Skin epidermis (tissue), 12 donors: ENCODE results near the gene VOPP1.
"Not testable (repeated sequence)": the region's sequence is repeated elsewhere in the genome, so short reads cannot be mapped to it uniquely, and the experiment has no call there.

Experiments
- H3K27ac ChIP-seq, 21 experiments: fragments of 200-600 bp; sonication (generic) in 11 of 21; one replicate each; pipeline ENCODE4 v1.5.0; 2020; ENCODE audit warnings: mild to moderate bottlenecking in 3 of 21, inconsistent platforms in 2 of 21, moderate library complexity in 2 of 21
- H3K4me3 ChIP-seq, 7 experiments: fragments of 200-600 bp; sonication (generic) in 2 of 7; one replicate each; pipeline ENCODE4 v1.5.0; 2020; ENCODE audit warnings: inconsistent platforms in 2 of 7, mild to moderate bottlenecking in 2 of 7, moderate library complexity in 1 of 7

Gene VOPP1

DNA sequence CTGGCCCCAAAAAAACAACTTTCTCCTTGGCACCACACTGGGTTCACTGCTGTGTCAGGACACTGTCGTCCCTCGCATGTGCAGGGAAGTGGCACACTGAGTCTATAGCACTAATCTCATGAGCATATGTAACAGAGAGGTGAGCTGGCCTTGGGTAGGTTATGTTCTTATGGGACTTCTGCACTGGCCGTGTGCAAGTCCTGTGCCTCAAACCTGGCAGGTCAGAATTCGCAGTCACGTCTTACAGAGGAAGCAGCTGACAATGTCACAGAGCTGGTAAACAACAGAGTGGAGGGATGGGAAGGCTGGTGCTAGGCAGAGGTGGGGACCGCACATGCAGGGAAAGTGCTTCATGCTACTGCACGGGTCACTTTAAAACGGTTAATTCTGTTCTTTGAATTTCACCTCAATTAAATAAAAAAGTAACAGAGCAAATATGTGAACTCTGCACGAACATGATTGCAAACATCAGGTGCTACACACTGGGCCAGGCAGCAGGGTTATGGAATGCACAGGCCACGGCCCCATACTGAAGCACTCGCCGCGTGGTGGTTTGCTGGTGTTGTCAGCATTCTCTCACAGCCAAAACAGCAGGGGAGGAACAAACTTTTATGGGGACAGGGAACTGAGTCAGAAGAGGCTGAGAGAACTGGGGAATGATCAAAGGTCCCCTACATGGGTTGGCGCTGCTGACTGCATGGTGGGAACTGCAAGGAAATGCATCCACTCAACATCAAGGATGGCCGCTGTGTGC lies 54.2 kb downstream of the VOPP1 start:
- H3K4me3 ChIP-seq: no peak overlapping the region
- H3K27ac ChIP-seq: peak overlapping the region in 2 of 21 experiments; percentile 30 to 34

DNA sequence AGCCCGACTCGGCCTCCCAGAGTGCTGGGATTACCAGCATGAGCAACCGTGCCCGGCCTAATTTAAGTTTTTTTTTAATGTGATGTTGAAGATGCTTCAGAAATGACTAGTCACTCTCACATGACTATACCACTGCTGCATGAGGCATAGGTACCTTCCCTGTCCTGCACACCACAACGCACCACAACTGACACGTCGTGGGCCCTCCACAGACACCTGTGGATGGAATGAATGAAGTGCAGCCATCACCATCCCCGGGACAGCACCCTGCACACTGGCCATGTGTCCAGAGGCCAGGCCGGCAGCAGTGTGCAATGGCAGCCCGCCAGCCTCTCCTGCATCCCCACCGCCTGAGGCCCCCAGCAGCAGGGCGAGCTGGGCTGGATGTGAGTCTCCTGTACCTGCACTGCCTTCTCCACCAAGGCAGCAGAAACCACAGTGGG lies 55.1 kb downstream of the VOPP1 start:
- Histone ChIP-seq H3K27ac (peak overlapping the region in 2 of 21 experiments; percentile 8 to 30), H3K4me3 (no peak overlapping the region)

DNA sequence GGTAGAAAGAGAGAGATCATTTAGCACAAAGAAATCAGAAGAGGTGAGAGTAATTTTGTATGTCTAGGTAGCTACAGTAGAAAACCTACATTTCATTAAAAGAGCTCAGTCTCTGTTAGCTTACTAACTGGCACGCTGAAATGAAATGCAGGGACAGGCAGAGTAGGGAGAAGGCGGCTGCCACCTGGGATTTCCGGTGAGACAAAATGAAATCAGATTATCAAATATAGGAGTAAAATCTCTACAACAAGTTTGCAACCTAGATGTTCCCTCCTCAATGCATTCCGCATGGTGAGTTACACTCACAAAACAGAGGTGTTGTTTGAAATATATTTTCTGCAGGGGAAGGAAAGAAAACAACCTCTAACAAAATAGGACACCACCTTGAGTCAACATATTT lies 55.9 kb downstream of the VOPP1 start:
- Histone ChIP-seq H3K4me3 (no peak overlapping the region), H3K27ac (peak overlapping the region in 2 of 21 experiments; percentile 2 to 43)

DNA sequence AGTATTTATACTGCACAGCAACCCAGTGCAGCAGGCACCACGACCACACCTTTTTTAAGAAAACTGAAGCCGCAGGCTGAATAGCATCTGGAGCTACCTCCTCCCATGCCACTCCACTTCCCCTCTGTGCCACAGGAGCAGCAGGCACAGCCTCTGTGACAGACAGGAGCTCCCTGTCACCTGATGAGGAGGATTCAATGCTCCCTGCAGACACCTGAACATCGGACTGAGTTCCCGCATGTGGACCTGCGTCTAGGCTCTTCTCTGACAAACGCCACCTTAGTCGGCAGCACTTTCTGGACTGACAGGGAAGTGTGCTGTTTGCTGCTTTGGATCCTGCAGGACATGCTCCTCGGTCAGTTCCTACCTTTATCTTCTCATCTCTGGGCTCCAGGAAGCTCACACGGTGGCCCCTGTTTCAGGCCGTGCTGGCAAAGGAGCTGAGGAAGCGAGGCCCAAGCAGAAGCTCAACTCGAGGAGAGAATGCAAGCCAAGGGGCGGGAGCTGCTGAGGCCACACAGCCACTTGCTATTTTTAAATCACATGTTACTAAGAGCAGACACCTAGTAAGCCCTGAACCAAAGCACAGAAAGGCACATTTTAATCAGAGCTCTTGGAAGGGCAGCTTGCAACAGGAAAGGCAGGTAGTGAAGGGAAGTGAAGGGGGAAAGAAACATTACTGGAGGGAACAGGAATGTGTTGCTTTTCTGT lies 56.6 kb downstream of the VOPP1 start:
- H3K4me3 ChIP-seq: no peak overlapping the region
- H3K27ac ChIP-seq: peak overlapping the region in 2 of 21 experiments; percentile 3 to 43

DNA sequence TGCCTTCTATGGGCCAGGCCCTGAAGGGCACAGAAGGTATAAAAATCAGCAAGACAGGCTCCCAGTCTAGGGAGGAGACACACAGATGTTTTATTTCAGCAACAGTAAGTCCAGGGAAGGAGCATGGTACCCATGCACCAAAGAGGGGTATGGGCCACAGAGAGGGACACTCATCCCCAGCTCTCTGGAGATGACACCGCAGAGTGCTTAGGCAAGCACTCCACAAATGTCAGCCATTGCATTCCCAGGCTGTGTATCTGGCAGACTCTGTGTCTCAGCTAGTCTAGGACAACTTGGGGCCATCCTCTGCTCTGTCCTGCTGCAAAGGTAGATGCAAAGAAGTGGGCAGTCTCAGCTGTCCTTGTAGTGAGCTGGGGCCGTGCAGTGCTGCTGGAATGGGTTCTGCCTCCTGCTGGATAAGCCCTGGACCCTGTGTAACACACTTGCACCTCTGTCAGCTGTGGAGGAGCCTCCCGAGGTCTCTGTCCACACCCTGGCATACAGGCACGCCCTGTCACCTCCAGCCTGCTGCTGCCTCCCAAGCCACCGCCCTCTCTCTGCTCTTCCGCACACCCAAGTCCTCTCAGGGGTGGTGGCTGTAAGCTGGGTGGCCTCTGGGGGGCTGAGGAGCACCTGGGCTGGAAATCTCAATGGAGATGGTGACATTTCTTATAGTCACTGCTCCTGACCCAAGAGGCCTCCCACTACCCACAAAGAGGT lies 57.6 kb downstream of the VOPP1 start:
- peak overlapping the region in 1 of 21 experiments; percentile 43 for H3K27ac ChIP-seq

DNA sequence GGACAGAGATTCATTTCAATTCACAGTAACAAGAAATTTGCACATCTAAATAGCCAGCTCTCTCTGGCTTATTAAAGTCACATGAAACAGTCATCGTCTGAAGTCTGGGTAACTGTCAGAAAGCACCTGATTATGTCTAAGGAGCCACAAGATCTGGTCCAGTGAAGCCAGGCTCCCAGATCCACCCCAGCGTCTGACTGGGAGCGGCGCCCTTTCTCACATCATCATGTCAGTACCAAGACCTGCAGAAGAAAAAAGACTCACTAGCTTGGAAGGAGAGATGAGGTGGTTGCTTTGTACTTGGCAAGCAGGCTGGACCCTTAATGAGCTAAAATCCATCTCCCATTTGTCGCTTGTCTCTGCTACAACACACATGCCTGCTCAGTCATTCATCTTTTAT lies 58.4 kb downstream of the VOPP1 start:
- no peak overlapping the region for H3K4me3 ChIP-seq
- H3K27ac ChIP-seq: no peak overlapping the region

More for the DNA sequence above, 57.6 kb downstream of the VOPP1 start:
- no peak overlapping the region for H3K4me3 ChIP-seq

GRCh38 chr7:55512635-55513191 lies 59.6 kb downstream of the VOPP1 start:
- Histone ChIP-seq H3K27ac (no peak overlapping the region), H3K4me3 (no peak overlapping the region)

DNA sequence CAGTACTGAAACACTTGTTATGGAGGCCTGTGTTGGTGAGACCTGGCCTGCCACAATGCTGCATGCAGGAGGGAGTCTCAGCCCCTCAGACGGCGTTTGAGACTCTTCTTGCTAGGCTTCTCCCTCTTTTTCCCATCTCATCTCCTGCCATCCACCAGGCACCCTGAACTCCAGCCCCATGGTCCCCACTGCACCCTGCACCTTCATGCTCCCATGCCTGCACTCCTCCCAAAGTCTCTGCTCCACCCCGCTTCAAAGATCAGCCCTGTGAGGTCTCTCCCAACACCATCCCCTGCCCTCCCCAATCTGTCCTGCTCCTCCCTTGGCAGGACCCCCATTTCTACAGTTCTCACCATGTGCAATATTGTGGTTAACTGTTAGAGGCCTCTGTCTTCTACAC lies 61.7 kb downstream of the VOPP1 start:
- Histone ChIP-seq H3K27ac (peak overlapping the region in 1 of 21 experiments; percentile 30), H3K4me3 (no peak overlapping the region)

DNA sequence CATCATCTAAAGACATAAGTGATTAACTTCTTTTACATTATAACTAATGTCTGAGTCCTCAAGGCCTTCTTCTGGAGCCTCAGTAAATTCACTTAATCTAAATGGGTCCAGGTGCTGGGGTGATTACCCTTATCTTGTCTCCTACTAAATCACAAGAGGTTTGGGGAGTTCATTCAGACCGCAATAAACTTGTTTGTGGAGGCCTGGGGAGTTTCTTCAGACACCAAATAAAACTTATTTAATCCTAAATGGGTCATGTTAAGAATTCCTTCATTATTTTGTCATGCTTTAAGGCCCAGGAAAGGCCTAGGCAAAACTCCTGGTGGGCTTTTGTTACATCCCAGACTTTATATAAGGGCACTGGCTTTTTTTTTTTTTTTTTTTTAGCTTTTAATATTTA lies 62.1 kb downstream of the VOPP1 start:
- H3K27ac ChIP-seq: peak overlapping the region in 2 of 21 experiments; percentile 30
- H3K4me3 ChIP-seq: not testable (repeated sequence)

DNA sequence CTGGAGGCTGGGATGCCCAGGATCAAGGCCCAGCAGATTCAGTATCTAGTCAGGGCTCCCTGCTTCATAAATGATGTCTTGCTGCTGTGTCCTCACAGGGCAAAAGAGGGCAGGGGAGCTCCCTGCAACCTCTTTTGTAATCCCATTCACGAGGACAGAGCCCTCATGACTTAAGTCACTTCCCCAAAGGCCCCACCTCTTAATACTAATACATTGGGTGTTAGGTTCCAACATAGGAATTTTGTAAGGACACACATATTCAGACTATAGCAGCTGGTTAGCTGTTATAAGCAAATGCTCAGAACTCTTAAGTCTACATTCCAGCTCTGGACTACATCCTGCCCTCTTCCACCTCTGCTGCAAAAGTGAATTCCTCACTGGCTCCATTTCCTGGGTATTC lies 63.0 kb downstream of the VOPP1 start:
- Histone ChIP-seq H3K27ac (peak overlapping the region in 3 of 21 experiments; percentile 30 to 54 (median 33)), H3K4me3 (no peak overlapping the region)

GRCh38 chr7:55508221-55509011 lies 63.9 kb downstream of the VOPP1 start:
- no peak overlapping the region for H3K4me3 ChIP-seq
- peak overlapping the region in 2 of 21 experiments; percentile 33 to 43 for H3K27ac ChIP-seq

GRCh38 chr7:55507743-55508142 lies 64.6 kb downstream of the VOPP1 start:
- H3K27ac ChIP-seq: no peak overlapping the region

DNA sequence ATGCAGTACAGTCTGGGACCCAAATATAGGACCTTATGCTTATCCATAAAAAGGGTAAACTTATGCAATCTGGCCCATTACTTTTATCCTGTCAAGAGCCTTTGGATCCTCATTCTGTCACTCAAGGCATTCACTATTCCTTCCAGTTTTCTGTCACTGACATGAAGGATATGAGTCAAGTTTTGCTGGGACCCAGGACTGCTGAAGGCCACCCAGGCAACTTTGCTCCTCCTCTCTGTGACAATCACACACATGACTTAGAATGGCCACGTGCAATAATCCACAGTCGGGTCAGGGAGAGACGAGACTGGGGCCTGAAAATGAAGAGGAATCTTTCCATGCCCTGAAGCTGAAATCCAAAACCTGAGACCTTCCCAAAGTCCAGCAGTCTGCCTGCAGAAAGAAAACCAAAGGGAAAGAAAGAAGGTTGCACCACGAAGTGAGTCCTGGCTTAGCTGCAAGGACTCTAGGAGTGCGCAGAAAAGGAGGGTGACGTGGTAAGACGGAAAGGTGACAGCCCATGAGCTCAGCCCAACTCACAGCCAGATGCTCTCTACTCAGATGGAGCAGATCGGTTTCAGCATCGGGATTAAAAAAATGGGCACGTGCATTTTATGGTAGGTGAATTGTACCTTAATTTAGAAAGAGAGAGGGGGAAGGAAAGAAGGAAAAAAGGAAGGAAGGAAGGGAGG lies 67.2 kb downstream of the VOPP1 start:
- Histone ChIP-seq H3K27ac (no peak overlapping the region), H3K4me3 (no peak overlapping the region)

More at GRCh38 chr7:55507743-55508142, 64.6 kb downstream of the VOPP1 start:
- H3K4me3 ChIP-seq: no peak overlapping the region

- H3K4me3 ChIP-seq: no peak overlapping the region
- H3K27ac ChIP-seq: no peak overlapping the region
These were observed 68.0 kb downstream of the VOPP1 start for GRCh38 chr7:55504093-55504859.

GRCh38 chr7:55502858-55503440 lies 69.4 kb downstream of the VOPP1 start:
- no peak overlapping the region for H3K4me3 ChIP-seq
- H3K27ac ChIP-seq: no peak overlapping the region

- H3K27ac ChIP-seq: no peak overlapping the region
- no peak overlapping the region for H3K4me3 ChIP-seq
These were observed 70.0 kb downstream of the VOPP1 start for GRCh38 chr7:55502124-55502857.

- Histone ChIP-seq H3K4me3 (no peak overlapping the region), H3K27ac (no peak overlapping the region)
These were observed 70.7 kb downstream of the VOPP1 start for GRCh38 chr7:55501611-55502010.
